Brain pericyte (primary cell): Measurements from ENCODE around the gene PGLYRP1.

ENCODE experiments used
- DNase-seq: peaks from one replicate; pipeline ENCODE4 v3.0.0-alpha.2; 2012; ENCODE audit warnings: low read depth, low spot score

Gene PGLYRP1, protein sequence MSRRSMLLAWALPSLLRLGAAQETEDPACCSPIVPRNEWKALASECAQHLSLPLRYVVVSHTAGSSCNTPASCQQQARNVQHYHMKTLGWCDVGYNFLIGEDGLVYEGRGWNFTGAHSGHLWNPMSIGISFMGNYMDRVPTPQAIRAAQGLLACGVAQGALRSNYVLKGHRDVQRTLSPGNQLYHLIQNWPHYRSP

DNA sequence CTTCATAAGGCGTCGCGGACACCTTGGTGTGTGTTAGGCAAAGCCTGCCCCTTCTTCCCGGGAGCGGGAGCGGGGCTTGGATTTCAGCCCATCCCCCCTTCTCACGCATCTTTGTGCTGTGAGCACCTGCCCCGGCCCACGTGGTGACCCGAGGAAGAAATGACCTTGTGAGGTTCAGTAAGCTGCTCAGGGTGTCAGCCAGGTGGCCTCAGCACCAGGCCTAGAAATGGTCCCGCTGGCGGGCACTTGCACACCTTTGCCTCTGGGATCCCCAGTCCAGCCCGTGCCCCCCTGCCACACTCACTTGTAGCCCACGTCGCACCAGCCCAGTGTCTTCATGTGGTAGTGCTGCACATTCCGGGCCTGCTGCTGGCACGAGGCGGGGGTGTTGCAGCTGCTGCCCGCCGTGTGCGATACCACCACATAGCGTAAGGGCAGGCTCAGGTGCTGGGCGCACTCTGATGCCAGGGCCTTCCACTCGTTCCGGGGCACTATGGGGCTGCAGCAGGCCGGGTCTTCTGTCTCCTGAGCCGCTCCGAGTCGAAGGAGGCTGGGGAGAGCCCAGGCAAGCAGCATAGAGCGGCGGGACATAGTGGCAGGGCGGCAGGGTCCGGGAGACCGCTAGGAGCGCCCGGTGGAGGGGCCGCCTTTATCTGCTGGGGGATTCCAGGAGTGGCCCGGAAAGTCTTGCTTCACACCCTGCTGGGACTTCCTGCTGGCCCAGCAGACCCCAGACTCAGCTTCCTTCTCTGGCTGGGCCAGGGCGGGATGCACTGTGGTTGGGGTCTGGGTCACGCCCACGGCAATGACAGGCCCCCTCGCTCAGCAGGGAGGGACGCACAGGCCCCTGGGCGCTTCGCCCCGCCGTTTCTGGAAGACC, at the start of gene PGLYRP1:
TSS of gene PGLYRP1 (minus strand) at position 623 of the 880 bp plus-strand sequence. CDS start at position 591, 32 bp downstream.
- no peak for DNase-seq

DNA sequence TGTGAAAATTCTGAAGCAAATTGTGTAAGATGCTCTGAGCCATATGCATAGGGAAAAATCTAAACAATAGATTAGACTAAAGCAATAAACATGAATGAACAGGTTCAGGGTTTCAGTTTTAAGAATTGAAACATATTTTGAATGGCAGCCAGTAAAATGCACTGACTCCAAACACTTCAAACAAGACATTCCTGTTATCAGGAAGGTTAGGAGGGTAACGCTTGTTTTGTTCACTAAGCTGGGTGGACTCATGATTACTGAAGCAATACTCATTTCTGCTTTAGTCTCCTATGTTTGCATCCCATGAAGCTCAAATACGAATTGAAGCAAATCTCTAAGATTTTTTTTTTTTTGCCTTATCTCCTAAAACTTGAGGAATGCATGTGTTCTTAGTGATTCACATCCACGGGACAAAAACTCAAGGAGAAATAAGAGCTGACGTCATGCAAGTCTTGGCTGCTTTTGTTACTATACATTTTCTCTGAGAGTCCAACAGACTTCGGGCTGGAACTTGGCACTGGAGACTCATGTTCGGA, 47.0 kb upstream of the PGLYRP1 start:
- no peak for DNase-seq

DNA sequence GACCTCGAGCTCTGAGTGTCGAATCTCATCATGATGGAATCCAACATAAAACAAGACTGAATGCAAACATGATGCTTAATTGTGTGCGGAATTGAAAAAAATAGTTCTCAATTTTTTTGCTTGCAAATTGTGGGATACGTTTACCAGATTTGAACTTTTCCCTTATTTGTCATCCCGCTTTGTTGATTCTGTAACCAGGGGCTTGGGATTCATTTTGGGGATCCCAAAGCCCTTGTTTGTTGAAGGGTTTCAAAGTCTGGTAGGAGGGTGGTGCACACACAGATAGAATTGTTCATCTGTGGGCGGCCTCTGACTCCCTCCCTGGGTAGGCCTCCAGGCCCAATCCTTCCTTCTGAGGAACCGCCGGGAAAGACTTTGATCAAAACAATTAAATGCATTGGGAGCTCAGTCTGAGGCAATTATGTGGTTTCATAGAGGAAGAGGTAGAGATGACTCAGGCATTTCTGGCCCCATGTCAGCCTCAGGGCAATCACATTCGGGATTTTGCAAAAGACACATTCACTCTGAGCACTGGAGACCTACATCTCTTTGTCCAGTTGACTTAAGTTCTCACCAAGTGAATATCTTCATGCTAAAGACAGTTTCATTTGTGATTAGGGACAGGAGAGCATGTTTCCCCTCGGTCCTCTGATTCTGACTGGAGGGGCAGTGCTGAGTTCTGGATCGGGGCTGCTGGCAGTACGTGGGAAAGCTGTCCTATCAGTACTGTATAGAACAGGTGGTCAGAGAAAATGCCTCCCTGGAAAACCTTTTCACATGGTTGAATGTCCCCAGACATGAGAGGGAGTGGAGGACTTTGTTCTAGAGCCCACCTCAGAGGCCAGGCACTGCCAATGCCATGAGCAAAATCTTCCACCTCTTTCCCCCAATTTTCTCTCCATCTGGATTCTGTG, 45.7 kb upstream of the PGLYRP1 start:
- no peak for DNase-seq

DNA sequence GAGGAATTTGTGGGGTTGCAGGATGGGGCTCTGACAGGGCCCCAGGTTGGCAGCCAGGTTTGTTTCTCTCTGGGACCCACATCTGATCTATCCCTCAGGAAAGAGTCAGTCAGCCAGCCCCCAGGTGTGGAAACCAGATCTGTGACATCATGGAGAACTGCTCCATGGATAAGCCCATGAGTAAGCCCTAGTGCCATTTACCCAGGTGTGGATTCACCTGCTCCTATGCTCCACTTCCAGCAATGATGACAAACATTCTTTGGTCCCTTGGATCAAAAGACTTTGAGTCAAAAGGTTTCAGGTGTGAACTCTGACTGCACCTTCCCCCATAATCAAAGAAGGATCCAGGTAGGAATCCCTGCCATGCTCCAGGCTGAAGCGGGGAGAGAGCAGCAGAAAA, 44.8 kb upstream of the PGLYRP1 start:
- DNase-seq = no peak

DNA sequence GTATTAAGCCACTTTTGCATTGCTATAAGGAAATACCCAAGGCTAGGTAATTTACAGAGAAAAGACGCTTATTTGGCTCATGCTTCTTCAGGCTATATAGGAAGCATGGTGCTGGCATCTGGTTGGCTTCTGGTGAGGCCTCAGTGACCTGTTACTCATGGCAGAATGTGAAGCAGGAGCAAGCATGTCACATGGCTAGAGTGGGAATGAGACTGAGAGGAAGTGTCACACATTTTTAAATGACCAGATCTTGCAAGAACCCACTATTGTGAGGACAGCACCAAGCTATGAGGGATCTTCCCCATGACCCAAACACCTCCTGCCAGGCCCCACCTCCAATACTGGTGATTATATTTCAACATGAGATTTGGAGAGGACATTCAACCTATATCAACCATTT, 43.6 kb upstream of the PGLYRP1 start:
- no peak for DNase-seq

DNA sequence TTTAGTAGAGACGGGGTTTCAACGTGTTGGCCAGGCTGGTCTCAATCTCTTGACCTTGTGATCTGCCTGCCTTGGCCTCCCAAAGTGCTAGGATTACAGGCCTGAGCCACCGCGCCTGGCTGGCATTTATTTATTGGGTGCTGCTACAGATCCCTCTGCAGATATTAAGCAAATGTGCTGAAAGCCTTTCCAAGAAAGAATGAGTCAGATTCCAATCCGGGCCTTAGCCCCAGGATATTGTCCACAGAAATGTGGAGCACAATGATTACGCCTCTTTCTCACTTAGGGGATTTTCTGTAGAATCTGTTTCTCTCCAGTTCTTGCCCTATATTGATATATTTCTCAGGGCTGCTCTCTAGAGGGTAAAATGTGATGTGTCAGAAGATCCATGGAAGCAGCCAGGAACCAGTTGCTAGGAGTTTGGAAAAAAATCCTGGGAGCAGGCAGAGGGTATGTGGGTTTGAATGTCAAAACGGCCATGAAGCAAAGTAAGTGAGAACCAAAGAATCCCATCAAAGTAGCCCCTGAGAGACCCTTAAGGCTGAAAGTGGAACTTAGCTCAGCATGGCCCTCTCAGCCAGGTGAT, 42.7 kb upstream of the PGLYRP1 start:
- DNase-seq = no peak

DNA sequence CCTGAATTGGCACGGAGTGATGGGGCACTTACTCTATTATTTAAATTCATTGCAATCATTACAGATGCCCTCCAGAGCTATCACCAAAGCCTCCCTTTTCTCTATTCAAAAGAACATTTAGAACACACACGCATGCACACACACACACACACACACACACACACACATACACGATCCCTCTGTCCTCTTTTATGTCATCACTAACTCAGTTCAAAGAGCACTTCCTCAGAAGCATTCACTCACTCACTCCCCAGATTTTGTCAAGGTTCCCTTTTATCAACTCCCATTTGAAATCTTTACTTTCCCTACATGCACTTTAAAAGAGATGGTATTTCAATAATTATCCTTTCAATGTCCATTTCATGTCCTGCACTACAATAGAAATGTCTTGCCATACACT, 40.3 kb upstream of the PGLYRP1 start:
- no peak for DNase-seq

DNA sequence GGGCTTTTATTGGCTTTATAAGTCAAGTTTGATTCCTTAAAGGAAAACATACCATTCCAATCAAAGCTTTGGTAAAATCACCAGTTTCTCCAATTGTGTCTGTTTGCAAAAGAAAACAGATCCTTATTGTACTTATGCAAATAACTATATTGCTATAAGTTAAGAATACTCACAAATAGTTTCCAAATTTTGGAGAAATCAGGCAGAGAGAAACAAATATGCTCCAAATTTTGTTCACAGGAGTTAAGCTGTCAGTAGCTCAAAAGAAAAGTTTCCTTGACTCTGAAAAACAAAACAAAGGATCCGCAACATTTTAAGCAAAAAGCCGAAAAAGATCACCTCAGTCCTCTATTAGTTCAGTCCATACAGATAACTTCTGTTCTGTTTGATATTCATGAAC, 37.2 kb upstream of the PGLYRP1 start:
- DNase-seq = no peak

DNA sequence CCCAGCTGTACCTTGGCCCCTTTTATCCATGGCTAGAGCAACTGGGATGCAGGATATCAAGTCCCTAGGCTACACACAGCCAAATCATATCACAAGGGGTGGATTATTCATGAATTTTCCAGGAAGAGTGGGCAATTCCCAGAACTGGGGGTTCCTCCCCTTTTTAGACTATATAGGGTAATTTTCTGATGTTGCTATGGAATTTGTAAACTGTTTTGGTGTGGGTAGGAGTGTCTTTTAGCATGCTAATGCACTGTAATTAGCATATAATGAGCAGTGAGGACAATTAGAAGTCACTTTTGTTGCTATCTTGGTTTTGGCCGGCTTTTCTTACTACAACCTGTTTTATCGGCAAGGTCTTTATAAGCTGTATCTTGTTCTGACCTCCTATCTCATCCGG, 35.9 kb upstream of the PGLYRP1 start:
- DNase-seq = no peak

DNA sequence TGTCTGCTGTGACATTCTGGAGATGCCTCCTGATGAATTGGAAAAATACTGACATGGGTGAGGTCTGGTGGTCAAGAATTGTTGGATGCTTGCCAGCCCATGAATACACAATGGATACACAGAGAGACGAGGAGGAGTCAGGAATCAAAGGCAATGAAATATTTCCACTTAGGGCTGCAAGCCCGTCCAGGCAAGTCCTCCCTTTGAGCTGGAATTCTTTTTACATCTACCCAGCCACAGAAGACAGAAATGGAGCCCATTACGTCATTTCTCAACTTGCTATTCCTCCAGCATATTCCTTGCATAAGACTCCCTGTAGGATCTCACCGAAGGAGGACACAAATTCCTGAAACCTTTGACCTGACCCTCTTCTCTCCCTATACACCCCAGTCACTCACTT, 33.7 kb upstream of the PGLYRP1 start:
- no peak for DNase-seq

DNA sequence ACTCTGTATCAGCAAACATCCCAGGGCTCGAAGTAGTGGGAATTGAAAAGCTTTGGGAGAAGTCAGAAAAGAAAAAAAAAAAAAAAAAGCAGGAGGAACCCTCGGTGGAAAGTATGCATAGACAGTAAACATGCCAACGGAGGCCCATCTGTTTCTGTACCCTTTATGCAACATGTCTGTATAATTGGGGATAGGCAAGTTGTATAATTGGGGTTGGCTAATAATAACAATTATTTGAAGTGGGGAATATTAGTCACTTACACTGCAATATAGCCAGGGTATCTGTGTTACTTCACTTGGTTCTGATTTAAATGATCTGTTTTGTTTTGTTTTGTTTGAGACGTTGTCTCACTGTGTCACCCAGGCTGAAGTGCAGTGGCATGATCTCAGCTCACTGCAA, 30.0 kb upstream of the PGLYRP1 start:
- DNase-seq = no peak

DNA sequence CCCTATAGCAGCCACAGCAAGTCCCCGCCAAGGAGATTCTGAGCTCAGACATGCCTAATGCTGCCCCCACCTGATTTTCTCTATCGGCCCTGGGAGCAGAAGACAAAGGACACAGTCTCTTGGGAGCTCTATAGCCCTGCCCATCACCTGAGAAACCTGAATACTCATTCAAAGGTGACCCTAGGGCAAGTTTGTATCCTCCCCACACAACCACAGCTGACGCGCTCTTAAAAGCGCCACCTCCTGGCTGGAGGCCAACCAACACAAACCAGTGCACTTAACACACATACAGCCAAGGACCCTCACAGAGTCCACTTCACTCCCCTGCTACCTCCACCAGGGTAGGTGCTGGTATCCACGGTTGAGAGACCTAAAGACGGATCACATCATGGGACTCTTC, 26.7 kb upstream of the PGLYRP1 start:
- DNase-seq = no peak

DNA sequence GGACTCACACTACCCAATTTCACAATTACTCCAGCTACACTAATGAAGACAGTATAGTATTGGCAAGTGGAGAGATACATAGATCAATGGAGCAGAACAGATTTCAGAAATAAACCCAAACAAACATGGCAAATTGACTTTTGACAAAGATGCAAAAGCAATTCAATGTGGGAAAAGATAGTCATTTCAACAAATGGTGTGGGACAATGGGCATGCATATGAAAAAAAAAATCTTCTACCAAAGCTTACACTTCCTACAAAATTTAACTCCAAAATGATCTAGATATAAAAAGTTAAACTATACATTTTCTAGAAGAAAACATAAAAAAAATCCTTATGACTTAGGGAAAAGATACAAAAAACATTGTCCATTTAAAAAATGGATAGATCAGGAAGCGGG, 20.7 kb upstream of the PGLYRP1 start:
- no peak for DNase-seq

DNA sequence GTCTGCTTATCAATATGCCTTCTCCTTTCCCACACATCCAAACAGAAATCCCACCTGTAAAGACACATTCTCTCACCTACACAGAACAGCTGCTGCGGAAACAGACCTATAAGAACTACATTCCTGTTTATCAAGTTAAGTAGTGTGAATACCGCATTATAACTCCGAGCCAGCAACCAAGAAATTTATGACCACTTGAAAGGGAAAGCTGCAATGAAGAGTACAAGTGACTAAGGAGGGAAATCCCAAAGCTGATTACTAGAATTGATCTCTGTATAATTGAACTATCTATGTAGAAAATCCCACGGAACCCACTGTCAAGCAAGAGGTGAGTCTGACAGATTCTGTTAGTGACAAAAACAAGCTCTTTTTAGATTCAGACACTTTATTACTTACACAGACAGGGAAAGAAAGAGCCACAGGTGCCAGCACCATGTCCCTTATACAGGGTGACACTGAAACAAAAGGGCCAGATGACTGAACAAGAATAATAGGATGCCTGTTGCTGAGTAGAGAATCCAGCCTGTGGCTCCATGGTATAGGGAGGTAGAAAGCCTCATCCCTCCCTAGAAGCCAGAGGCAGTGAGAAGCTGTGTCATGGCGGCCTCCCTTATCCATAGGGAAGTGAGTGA, 19.5 kb upstream of the PGLYRP1 start:
- DNase-seq = no peak

DNA sequence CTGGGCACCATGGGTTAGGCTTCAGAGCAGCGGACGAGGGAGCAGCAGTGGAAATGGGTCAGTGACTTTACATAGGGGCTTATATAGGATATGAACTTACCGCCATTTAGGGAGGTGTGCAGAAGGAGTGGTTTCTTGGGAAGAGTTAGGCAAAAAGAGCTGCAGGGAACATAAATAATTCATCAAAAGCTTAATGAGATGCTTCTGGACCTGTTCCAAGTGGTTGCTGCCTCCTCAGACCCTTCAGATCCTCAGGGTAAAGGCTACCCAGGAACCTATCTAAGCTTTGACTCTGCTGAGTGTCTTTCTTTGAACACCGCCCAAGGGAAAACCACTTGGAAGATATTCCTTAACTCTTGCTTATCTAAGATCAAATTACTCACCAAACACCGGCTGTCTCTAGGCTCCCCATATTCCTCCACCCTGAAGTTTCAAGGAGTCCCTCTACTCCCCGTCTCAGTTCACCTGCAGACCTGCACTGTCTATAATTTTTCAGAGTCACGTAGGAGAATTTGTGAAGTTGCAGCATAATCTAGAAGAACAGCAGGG, 18.2 kb upstream of the PGLYRP1 start, which contains the start of gene IGFL4:
TSS of gene IGFL4 (minus strand) at position 51 of the 549 bp plus-strand sequence. CDS start at position 11, 40 bp downstream.
- no peak for DNase-seq

DNA sequence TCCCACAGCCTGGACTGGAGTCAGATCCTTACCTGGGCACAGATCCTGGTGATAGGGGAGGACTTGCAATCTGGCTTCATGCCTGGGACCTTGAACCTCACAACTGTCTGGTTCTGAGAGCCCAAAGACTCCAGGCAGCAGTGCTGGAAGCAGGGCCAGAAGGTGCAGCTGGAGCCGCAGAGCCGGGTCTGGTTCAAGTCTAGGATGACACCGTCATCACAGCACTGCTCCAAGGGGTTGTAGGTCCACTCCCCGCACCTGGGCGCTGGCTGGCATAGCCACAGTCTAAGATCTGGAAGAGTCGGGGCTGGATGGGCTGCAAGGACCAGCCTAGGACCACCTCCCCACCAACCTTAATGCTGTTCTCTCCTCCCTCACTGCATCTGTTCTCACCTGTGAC, 17.3 kb upstream of the PGLYRP1 start:
- DNase-seq = no peak

DNA sequence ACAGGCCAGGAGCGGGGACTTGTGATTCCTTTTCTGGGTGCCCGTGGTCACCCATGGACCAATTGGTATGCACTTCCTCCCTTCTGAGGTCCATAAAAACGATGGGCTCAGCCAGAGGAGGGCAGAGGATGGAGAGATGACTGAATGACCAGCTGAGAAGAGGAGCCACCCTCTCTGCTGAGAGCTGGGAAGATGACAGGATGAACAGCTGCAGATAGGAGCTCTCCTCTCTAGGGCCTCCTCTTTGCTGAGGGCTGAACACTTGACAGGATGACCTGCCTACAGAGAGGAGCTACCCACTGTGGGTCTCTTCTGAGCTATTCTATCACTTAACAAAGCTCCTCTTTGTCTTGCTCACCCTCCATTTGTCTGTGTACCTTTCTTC, 13.9 kb upstream of the PGLYRP1 start:
- no peak for DNase-seq

DNA sequence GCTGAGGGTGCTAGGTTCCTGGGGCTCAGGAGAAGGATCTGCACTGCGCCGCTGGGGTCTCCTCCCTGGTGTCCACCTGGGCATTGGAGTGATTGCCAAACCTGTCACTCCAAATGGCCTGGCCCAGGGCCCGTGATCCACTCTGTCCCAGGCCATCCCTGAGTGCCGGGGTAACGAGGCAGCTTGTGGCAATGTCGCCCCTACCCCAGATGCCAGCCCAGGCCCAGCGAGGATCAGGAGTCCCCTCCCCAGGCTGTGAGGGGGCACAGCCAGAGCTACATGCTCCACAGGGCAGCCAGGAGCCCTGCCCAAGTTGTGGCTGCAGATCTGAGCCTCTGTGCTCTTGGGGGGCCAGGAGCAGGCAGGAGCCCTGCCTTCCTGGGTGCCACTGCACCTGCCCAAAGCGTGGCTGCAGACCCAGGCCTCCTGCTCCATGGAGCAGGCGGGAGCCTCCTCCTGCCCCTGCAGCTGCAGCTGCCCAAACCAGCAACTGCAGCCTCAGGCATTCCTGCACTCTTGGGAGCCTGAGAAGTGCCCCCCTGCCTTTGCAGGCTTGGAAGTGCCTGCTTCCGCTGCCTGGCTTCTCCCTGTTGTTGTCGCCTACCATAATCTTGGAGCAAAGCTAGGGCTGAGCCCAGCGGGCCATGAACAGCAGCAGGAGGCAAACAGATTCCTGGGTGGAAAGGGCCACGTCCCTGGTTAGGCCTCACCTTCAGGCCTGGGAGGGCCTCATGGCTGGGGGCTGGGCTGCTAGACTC, 13.3 kb upstream of the PGLYRP1 start:
- DNase-seq = no peak

DNA sequence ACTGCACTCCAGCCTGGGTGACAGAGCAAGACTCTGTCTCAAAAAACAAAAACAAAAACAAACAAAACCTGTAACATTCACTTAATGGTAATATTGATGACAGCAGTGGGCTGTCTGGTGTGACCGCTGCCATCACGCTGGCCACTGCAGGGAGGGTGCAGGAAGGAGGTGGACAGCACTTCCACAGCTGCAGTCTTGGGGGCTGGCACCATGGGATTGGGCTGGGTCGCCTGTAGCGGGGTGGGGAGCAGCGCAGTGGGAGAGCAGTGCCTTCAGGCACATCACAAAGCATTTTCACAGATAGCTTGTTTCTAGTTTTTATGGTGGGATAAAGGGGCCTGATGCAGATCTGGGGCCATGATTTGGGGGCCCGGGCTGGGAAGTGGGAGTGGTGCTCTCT, 12.7 kb upstream of the PGLYRP1 start:
- DNase-seq = no peak

DNA sequence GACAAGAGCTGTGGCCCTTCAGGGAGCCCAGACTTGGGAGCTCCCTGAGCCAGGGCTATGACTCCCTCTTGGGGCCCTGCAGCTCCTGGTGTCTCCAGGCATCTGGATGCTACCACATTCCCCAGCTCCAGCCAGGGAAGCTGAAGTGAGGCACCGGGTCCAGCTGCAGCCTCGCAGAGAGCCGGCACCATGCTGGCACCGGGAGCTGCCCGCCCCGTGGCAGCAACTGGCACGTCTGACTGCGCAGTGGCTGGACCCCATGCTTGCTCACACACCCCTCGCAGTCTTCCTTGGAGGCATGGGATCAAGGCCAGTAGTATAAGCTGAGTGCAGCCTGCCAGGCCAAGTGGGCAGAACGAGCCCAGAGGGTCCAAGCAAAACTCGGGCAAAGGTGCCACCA, 10.5 kb upstream of the PGLYRP1 start:
- no peak for DNase-seq
